Measurements from ENCODE around the gene YIPF2.

Gene YIPF2

GRCh38 chr19:10928563-10929401, at the start of gene YIPF2, which contains the start of gene TIMM29:
Gene YIPF2, minus strand, starts transcription at chr19:10928639. Its CDS starts 229 bp downstream, at chr19:10928410.
Gene TIMM29, plus strand, starts transcription at chr19:10928811. Its CDS starts 12 bp downstream, at chr19:10928823.
- peak within 1 kb of the TSS; percentile 94 for H3K27ac Mint-ChIP-seq
- H3K36me3 Mint-ChIP-seq: peaks cover 1% of the 10 kb centered on the region
- H3K4me1 Mint-ChIP-seq: peaks cover 21% of the 10 kb centered on the region
- no peaks in the 10 kb centered on the region for H3K9me3 Mint-ChIP-seq
- H3K27me3 Mint-ChIP-seq: no peaks in the 10 kb centered on the region
- peak within 1 kb of the TSS; percentile 96 for H3K4me3 Mint-ChIP-seq

DNA sequence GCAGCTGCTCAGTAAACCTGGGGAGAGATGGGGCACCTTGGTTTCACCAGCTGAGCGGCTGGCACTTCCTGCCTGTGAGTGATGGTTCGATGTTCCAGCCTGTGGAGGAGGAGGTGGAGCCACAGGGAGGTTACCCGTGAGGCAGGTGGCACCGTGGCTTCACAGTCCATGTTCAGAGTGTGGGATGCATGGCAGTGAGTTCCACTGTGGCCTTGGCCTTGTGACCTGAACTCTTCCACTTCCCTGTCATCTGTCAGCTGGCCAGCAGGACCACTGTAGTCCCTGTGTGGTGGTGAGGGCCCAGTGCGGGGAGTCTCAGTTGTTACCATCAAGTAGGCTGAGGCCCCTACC, 49.3 kb upstream of the YIPF2 start:
- Mint-ChIP-seq H3K36me3 (no peaks in the 10 kb centered on the region), H3K4me1 (peaks cover 41% of the 10 kb centered on the region), H3K27ac (no peak overlapping the region), H3K4me3 (no peak overlapping the region), H3K27me3 (no peaks in the 10 kb centered on the region), H3K9me3 (no peaks in the 10 kb centered on the region)

- Mint-ChIP-seq H3K4me3 (no peak overlapping the region), H3K4me1 (peaks cover 39% of the 10 kb centered on the region), H3K9me3 (no peaks in the 10 kb centered on the region), H3K36me3 (no peaks in the 10 kb centered on the region), H3K27me3 (no peaks in the 10 kb centered on the region), H3K27ac (peak overlapping the region; percentile 51)
These were observed 47.9 kb upstream of the YIPF2 start for GRCh38 chr19:10976131-10976892.

- Mint-ChIP-seq H3K9me3 (no peaks in the 10 kb centered on the region), H3K4me1 (peaks cover 41% of the 10 kb centered on the region), H3K4me3 (no peak overlapping the region), H3K27me3 (no peaks in the 10 kb centered on the region), H3K36me3 (no peaks in the 10 kb centered on the region), H3K27ac (no peak overlapping the region)
These were observed 47.1 kb upstream of the YIPF2 start for GRCh38 chr19:10975374-10976130.

DNA sequence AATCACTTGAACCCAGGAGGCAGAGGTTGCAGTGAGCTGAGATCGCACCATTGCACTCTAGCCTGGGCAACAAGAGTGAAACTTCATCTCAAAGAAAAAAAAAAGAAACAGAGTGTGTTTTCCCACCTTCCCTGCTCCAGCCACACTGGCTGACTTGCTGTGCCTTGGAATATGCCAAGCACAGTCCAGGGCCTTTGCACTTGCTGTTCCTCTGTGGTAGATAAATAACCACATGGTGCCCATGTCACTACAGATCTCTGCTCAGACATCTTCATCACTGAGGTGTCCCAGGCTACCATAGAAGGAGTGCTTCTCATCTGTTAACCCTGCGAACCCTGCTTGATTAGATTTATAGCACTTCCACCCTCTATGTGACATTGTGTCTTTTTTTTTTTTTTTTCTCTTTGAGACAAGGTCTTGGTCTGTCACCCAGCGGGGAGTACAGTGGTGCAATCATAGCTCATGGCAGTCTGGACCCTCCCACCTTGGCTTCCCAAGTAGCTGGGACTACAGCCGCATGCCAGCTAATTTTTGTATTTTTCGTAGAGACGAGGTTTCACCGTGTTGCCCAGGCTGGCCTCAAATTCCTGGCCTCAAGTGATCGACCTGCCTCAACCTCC, 42.8 kb upstream of the YIPF2 start:
- no peaks in the 10 kb centered on the region for H3K27me3 Mint-ChIP-seq
- peaks cover 51% of the 10 kb centered on the region for H3K4me1 Mint-ChIP-seq
- H3K27ac Mint-ChIP-seq: no peak overlapping the region
- H3K9me3 Mint-ChIP-seq: no peaks in the 10 kb centered on the region
- no peaks in the 10 kb centered on the region for H3K36me3 Mint-ChIP-seq
- H3K4me3 Mint-ChIP-seq: no peak overlapping the region

DNA sequence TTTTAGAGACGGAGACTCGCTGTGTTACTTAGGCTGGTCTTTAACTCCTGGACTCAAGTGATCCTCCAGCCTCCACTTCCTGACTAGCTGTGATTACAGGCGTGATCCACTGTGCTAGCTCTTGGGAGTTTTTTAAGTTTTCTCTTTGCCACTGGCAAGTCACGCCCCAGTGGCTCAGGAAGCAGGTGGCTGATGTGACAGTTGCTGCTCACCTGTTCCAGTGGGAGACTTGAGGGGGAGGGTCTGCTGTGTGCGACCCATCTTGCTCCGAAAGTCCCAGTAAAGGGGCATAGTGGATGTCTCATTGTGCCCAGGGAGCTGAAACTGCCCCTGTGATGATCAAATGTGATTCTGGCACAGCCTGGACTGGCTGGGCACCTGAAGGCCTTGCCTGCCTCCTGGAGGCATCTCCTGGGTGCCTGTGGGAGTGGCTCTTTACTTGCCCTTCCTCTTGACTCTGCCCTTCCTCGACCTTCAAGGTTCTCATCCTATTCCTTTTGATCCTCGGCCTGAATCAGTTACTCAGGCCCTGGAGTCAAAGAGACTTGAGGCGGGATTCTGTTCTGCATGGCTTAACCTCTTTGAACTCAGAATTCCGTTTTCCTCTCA, 40.2 kb upstream of the YIPF2 start:
- peaks cover 52% of the 10 kb centered on the region for H3K4me1 Mint-ChIP-seq
- H3K9me3 Mint-ChIP-seq: no peaks in the 10 kb centered on the region
- no peak overlapping the region for H3K27ac Mint-ChIP-seq
- H3K27me3 Mint-ChIP-seq: no peaks in the 10 kb centered on the region
- no peak overlapping the region for H3K4me3 Mint-ChIP-seq
- H3K36me3 Mint-ChIP-seq: peaks cover 2% of the 10 kb centered on the region

DNA sequence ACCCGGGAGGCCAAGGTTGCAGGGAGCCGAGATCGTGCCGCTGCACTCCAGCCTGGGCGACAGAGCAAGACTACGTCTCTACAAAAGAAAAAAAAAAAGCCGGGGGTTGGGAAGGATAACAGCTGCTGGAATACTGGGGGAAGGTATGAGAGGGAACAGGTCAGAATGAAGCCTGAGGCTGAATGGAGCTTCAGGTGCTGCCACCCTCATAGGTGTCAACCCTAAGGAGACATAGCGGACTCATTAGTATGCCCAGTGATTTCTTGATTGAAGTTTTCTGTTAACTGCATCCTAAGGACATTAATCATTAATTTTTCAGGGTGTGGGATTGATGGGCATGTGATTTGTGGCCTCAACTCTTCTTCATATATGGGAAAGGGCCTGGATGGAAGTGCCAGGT, 38.4 kb upstream of the YIPF2 start:
- no peaks in the 10 kb centered on the region for H3K9me3 Mint-ChIP-seq
- H3K36me3 Mint-ChIP-seq: peaks cover 3% of the 10 kb centered on the region
- no peak overlapping the region for H3K4me3 Mint-ChIP-seq
- no peaks in the 10 kb centered on the region for H3K27me3 Mint-ChIP-seq
- peaks cover 66% of the 10 kb centered on the region for H3K4me1 Mint-ChIP-seq
- H3K27ac Mint-ChIP-seq: peak overlapping the region; percentile 17

DNA sequence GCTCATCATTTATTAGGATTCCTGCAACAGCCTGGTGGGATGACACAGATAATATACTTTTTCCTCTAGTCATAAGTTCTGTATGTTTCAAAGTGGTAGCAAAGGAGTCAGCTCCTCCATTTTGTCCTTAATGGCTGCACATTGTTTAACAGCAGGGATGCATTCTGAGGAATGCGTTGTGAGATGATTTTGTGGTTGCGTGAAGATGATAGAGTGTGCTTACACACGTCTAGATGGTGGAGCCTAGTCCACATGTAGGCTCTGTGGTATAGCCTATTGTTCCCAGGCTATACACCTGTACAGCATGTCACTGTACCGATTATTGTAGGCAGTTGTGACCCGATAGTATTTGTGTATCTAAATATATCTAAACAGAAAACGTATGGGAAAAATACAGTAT, 37.0 kb upstream of the YIPF2 start:
- peaks cover 65% of the 10 kb centered on the region for H3K4me1 Mint-ChIP-seq
- no peaks in the 10 kb centered on the region for H3K9me3 Mint-ChIP-seq
- no peaks in the 10 kb centered on the region for H3K27me3 Mint-ChIP-seq
- H3K36me3 Mint-ChIP-seq: peaks cover 3% of the 10 kb centered on the region
- no peak overlapping the region for H3K27ac Mint-ChIP-seq
- no peak overlapping the region for H3K4me3 Mint-ChIP-seq

DNA sequence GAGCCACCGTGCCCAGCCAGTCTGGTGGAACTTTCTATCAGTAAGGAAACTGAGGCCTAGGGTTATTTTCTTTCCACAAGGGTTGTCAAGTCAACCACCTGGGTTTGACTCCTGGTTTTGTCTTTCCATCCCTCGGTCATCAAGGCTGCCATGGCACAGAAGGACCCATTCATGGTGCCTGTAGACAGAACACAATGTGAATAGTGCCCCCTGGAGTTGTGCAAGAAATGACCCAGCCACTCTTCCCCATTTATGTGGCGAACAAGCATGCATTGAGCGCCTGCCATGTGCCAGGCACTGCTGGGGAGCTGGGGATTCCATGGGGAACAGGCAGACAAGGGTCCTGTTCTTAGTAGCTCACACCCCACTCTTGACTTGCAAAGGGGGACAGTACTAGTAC, 36.5 kb upstream of the YIPF2 start:
- peaks cover 60% of the 10 kb centered on the region for H3K4me1 Mint-ChIP-seq
- H3K4me3 Mint-ChIP-seq: no peak overlapping the region
- H3K36me3 Mint-ChIP-seq: peaks cover 3% of the 10 kb centered on the region
- no peaks in the 10 kb centered on the region for H3K9me3 Mint-ChIP-seq
- no peak overlapping the region for H3K27ac Mint-ChIP-seq
- no peaks in the 10 kb centered on the region for H3K27me3 Mint-ChIP-seq

DNA sequence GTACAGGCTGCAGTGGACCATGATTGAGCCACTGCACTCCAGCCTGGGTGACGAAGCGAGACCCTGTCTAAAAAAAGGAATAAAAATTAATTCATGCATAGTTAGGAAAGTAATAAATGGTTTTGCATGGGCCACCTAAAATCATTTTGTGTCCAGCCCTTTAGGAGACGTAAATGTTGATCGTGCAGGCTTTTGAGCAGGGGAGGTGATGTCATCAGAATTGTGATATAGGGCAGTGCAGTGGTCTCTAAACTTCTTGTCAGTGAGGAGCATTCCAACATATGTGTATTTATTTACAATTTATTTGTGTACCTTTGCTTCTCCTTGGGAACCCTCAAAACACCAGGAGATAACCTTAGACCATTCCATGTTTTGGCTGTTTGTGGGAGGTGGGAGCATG, 35.4 kb upstream of the YIPF2 start:
- H3K9me3 Mint-ChIP-seq: no peaks in the 10 kb centered on the region

DNA sequence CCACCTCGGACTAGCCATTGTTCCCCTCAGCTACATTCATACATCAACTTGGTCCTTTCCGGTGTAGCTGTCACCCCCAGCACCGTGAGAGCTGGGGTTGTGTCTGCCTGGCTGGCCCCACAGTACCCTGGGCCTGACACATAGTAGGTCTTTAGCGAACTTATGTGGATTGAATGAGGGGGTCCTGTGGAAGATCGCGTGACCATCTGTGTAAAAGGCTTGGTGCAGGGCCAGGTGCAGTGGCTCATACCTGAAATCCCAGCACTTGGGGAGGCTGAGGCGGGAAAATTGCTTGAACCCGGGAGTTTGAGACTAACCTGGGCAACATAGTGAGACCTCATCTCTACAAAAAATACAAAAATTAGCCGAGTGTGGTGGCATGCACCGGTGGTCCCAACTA, 34.4 kb upstream of the YIPF2 start:
- no peak overlapping the region for H3K27ac Mint-ChIP-seq
- peak overlapping the region; percentile 93 for H3K4me3 Mint-ChIP-seq
- H3K27me3 Mint-ChIP-seq: no peaks in the 10 kb centered on the region
- H3K4me1 Mint-ChIP-seq: peaks cover 50% of the 10 kb centered on the region
- H3K36me3 Mint-ChIP-seq: peaks cover 3% of the 10 kb centered on the region
- H3K9me3 Mint-ChIP-seq: no peaks in the 10 kb centered on the region

More for the DNA sequence above, 35.4 kb upstream of the YIPF2 start:
- Mint-ChIP-seq H3K4me1 (peaks cover 58% of the 10 kb centered on the region), H3K4me3 (peak overlapping the region; percentile 93), H3K36me3 (peaks cover 3% of the 10 kb centered on the region), H3K27ac (peak overlapping the region; percentile 59), H3K27me3 (no peaks in the 10 kb centered on the region)

DNA sequence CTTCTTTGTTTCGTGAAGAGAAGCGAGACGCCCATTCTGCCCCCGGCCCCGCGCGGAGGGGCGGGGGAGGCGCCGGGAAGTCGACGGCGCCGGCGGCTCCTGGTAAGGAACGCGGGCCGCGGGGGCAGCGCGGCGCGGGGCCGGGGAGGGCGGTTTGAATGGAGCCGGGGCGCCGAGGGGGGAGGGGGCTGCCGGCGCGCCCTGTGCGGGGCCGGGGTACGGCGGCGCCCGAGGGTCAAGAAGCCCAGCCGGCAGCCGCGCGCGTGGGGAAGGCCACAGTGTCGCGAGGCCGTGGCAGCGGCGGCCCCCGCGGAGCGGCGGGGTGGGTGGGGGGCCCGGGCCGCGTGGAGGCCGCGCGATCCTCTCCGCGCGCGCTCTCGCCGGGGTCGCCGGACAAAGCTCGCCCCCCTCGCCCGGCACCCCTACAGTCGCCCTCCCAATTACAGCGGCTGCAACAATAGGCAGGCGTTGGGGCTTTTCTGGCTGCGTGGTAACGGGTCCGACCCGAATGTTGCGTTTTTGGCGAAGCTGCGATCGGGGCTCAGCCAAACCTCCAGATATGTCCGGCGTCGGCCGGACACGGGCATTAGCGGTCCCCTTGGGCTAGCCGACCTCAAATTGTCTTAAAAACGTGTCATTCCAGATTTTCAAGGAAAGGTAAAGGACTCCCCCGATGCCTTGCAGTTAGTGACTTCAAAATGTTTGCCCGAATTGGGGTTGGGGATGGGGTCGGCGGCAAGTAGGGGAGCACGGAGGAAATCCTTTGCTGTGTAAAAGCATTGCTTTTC, 32.8 kb upstream of the YIPF2 start:
- no peaks in the 10 kb centered on the region for H3K27me3 Mint-ChIP-seq
- H3K4me1 Mint-ChIP-seq: peaks cover 43% of the 10 kb centered on the region
- no peaks in the 10 kb centered on the region for H3K9me3 Mint-ChIP-seq

GRCh38 chr19:10960314-10961072, 32.1 kb upstream of the YIPF2 start, which contains the start of gene SMARCA4:
Gene SMARCA4, plus strand, starts transcription at chr19:10961030. Its CDS starts 23,122 bp downstream, at chr19:10984152.
- Mint-ChIP-seq H3K4me3 (peak within 1 kb of the TSS; percentile 93), H3K9me3 (no peaks in the 10 kb centered on the region), H3K27me3 (no peaks in the 10 kb centered on the region), H3K4me1 (peaks cover 39% of the 10 kb centered on the region), H3K36me3 (peaks cover 3% of the 10 kb centered on the region), H3K27ac (peak within 1 kb of the TSS; percentile 86)

More for the DNA sequence above, 32.8 kb upstream of the YIPF2 start:
- Mint-ChIP-seq H3K4me3 (peak overlapping the region; percentile 93), H3K27ac (peak overlapping the region; percentile 83), H3K36me3 (peaks cover 3% of the 10 kb centered on the region)

Data from activated naive CD4-positive, alpha-beta T cell treated with anti-CD3 and anti-CD28 coated beads, Interleukin-2, amount 50 U/mL, for 24 hours (primary cell).